Adrenal gland (tissue), 12 donors: ENCODE results near the gene NBEAL2. TPM values are rescaled to one million over a fixed set of nuclear protein-coding genes. Genes with fewer than 3 reads are reported as not detected.
A peak's percentile ranks its signal among the peaks of the same experiment; 100 is the strongest.

Experiments
- DNase-seq, 7 donors: peaks; one replicate each; pipeline ENCODE4 v3.0.0-alpha.2; 2019 to 2020
- H3K27ac ChIP-seq, 5 donors: fragments of 200-600 bp; sonication (generic) in 4 of 5; 1 replicate in 3 of 5; 2 replicates in 2 of 5; pipeline versions ENCODE4 v1.5.1 to v1.8.0; 2016 to 2020; ENCODE audit warnings: mild to moderate bottlenecking in 1 of 5
- H3K27me3 ChIP-seq: fragments of 200-600 bp; 2 replicates; pipeline ENCODE4 v1.8.0; 2021
- H3K36me3 ChIP-seq, 2 donors: fragments of 200-600 bp; replicated peaks in 1 of 2; 1 replicate in 1 of 2; 2 replicates in 1 of 2; pipeline versions ENCODE4 v1.5.1 to v1.8.0; 2018 to 2022
- H3K4me1 ChIP-seq, 2 donors: fragments of 200-600 bp; replicated peaks in 1 of 2; 1 replicate in 1 of 2; 2 replicates in 1 of 2; pipeline versions ENCODE4 v1.5.1 to v1.8.0; 2018 to 2021
- H3K4me3 ChIP-seq, 4 donors: fragments of 200-600 bp; sonication (generic) in 3 of 4; one replicate each; pipeline ENCODE4 v1.5.1; 2016 to 2018
- H3K9me3 ChIP-seq, 3 donors: fragments of 200-600 bp; sonication (generic) in 1 of 3; replicated peaks in 1 of 3; 1 replicate in 2 of 3; 2 replicates in 1 of 3; pipeline versions ENCODE4 v1.5.1 to v1.8.0; 2016 to 2021
- POLR2A ChIP-seq, 2 donors: fragments of 450-650 bp; IDR thresholded peaks; one replicate each; pipeline ENCODE4 v1.6.1; 2017; ENCODE audit warnings: antibody characterized with exemption in 2 of 2, mild to moderate bottlenecking in 2 of 2, moderate library complexity in 1 of 2
- WGBS, 4 donors: extraction: QIAGEN DNeasy Blood & Tissue Kit in 2 of 4; methylation state at CpG; one replicate each; pipeline versions ENCODE4 v1.1.5 to v1.1.7; 2013 to 2017; 5-methylcytosine and 5-hydroxymethylcytosine counted together
- intact Hi-C, 2 donors: fragments of 100-400 bp; cut with DNase I; formaldehyde crosslinking; loops; one replicate each; pipeline versions ENCODE4 v1.14.1 to v1.15.0; 2022 to 2023
- polyA plus RNA-seq, 3 donors: library from polyadenylated mRNA; stranded (reverse); fragments of 200-250 nt in 2 of 3; fragments of 350-450 nt in 1 of 3; fragmentation: Illumina TruSeq in 1 of 3; extraction: RNeasy Lipid Tissue Mini Kit (QIAGEN cat#74804) in 1 of 3; gene quantifications; one replicate each; pipeline ENCODE4 v1.2.3, GENCODE V29; 2013 to 2014
- total RNA-seq, 9 donors: library from RNA; depleted of rRNA in 4 of 9; stranded (reverse); fragments of >200 nt in 4 of 9; fragments of 120-200 nt in 1 of 9; fragmentation: NEBNext Ultra II Directional in 1 of 9; extraction: Animal tissue kit (Norgen Biotek cat#: 25700) in 1 of 9; gene quantifications; one replicate each; pipeline versions ENCODE4 v1.1.0 to v1.2.4, GENCODE V29; 2013 to 2023
- TF ChIP-seq, protein P1 (sequence below), 6 experiments: fragments of 450-650 bp in 4 of 6; fragments of 200-600 bp in 2 of 6; sonication (generic) in 1 of 6; IDR thresholded peaks; 1 replicate in 5 of 6; 2 replicates in 1 of 6; pipeline versions ENCODE4 v1.5.1 to v1.8.0; 2016 to 2021; ENCODE audit warnings: antibody characterized with exemption in 6 of 6, mild to moderate bottlenecking in 2 of 6, moderate library complexity in 1 of 6
- donor health status: healthy with polysubstance abuse.
- donor health status: Bipolar disorder and iron deficiency.
- donor health status: DM: yes; HTN: yes; CAD: no.
- donor health status: DM: no; HTN: no; CAD: no.
- donor health status: DM: no; HTN: no; CAD: no.
- donor health status: DM: yes; HTN: yes; CAD: no.

The NBEAL2 gene
- total and polyA plus RNA-seq, 12 donors, result 7.3 to 154 (median 29.0) TPM

DNA sequence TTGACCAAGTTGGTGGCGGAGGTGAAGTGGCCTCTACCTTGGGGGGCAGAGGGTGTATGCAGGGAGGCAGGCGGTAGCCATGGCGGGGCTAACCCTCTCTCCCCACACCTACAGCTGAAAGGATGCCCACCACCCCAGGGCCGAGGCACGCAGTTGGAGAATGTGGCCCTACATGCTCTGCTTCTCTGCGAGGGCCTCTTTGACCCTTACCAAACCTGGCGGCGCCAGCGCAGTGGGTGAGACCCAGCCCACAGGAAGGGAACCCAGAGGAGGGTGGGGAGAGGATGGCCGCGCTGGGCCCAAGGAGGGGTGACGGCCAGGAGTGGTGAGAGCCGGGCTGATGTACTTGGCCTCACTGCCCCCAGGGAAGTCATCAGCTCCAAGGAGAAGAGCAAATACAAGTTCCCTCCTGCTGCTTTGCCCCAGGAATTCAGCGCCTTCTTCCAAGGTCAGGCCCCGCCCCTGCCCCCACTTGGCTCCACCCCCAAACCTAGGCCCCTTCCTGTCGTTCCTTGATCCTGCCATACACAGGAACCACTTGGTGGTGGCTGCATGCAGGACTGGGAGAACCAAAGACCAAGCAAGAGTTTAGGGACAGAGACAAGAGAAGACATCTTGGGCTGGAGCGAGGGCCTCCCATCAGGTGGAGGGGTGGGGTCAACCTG, 9.8 kb downstream of the NBEAL2 start:
- H3K4me3 ChIP-seq, result no peak overlapping the region
- TF ChIP-seq, protein P1, sequence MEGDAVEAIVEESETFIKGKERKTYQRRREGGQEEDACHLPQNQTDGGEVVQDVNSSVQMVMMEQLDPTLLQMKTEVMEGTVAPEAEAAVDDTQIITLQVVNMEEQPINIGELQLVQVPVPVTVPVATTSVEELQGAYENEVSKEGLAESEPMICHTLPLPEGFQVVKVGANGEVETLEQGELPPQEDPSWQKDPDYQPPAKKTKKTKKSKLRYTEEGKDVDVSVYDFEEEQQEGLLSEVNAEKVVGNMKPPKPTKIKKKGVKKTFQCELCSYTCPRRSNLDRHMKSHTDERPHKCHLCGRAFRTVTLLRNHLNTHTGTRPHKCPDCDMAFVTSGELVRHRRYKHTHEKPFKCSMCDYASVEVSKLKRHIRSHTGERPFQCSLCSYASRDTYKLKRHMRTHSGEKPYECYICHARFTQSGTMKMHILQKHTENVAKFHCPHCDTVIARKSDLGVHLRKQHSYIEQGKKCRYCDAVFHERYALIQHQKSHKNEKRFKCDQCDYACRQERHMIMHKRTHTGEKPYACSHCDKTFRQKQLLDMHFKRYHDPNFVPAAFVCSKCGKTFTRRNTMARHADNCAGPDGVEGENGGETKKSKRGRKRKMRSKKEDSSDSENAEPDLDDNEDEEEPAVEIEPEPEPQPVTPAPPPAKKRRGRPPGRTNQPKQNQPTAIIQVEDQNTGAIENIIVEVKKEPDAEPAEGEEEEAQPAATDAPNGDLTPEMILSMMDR (IDR thresholded peaks at IDR 0.05), result no peak
- TF ChIP-seq POLR2A (IDR thresholded peaks at IDR 0.05), result no peak
- H3K9me3 ChIP-seq, result no peaks in the 10 kb centered on the region
- H3K36me3 ChIP-seq, result no peaks in the 10 kb centered on the region
- intact Hi-C loops, result no loop called here
- no peak overlapping the region for H3K27ac ChIP-seq
- no peaks in the 10 kb centered on the region for H3K27me3 ChIP-seq
- WGBS, 4 donors, result 82 to 96% (median 87%) methylated on average over 10 to 17 of the region's 17 CpGs
- DNase-seq, result no peak
- H3K4me1 ChIP-seq, result peaks cover 0 to 4% of the 10 kb centered on the region in 2 donors

DNA sequence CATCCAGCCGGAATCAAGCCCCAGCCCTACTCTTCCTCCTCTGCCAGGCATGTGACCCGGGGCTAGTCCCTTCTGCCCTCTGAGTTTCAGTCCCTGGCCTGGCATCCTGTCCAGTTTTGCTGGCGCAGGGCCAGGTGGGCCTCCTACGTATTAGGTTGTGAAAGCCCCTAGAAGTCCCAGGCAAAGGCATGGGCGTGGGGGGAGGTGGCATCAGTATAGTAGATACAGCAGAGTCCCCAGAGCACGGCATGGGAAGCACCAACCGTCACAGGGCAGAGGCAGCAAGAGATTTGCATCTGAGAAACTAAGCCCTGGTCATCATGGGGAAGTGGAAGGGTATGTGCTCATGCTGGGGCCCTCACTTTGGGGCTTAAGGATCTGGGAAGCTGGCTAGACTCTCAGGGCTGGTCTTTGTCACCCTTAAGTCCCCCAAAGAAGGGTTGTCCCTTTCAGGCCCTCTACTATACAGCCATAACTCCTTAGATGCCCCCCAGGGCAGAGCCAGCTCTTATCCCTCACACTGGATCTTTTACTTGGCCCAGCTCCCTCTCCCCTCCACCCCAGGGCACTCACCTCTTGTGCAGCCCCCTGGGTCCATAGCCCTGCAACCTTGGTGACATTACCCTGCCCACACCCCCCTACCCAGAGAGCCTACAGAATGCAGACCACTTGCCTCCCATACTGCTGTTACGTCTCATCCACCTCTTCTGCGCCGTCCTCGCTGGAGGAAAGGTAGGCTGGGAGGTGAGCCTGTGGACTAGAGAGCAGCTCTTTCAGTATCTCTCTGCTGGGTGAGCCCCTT, 11.3 kb downstream of the NBEAL2 start:
- no peak overlapping the region for H3K27ac ChIP-seq
- TF ChIP-seq, protein P1 (IDR thresholded peaks at IDR 0.05), result no peak
- TF ChIP-seq POLR2A (IDR thresholded peaks at IDR 0.05), result no peak
- no peak overlapping the region for H3K4me3 ChIP-seq
- H3K9me3 ChIP-seq, result no peaks in the 10 kb centered on the region
- no peaks in the 10 kb centered on the region for H3K36me3 ChIP-seq
- 75 to 79% (median 78%) methylated on average over 11 of the region's 11 CpGs for WGBS, 4 donors
- peak in 2 of 7 donors; percentile 52 to 56 for DNase-seq
- H3K27me3 ChIP-seq, result no peaks in the 10 kb centered on the region
- peaks cover 0 to 4% of the 10 kb centered on the region in 2 donors for H3K4me1 ChIP-seq
- intact Hi-C loops, result loop anchor here in 1 of 2 donors (10.0 kb wide), 1 partner anchor 286 kb away; the partner anchor contains the start of gene TMIE

DNA sequence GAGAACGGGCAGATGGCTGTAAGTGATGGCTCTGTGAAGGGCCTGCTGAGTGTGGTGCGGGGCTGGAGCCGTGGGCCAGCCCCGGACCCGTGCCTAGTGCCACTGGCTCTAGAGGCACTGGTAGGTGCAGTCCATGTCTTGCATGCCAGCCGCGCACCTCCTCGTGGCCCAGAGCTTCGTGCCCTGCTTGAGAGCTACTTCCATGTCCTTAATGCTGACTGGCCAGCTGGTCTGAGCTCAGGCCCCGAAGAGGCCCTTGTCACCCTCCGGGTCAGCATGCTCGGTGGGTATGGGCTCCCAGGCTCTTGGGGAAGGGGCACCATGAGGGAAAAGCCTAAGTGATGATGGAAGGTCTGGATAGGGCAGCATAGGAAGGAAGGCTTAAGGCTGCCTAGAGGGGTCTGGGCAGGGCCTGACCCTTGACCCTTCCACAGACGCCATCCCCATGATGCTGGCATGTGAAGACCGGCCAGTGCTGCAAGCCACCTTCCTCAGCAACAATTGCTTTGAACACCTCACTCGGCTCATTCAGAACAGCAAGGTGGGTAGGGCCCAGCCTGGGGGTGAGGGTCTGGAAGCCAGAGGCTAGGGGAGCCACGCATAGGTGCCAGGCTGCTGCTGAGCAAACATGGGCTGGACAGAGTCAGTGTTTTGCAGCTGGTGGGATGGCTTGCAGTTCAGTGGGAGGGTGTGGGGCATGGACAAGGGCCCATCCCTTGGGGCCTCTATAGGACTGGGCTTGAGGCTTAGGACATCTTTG, 12.1 kb downstream of the NBEAL2 start:
- no peaks in the 10 kb centered on the region for H3K9me3 ChIP-seq
- intact Hi-C loops, result loop anchor here in 1 of 2 donors (10.0 kb wide), 1 partner anchor 287 kb away; the partner anchor contains the start of gene TMIE
- no peaks in the 10 kb centered on the region for H3K36me3 ChIP-seq
- no peak overlapping the region for H3K4me3 ChIP-seq
- WGBS, 4 donors, result 91 to 97% (median 94%) methylated on average over 7 to 16 of the region's 16 CpGs
- peaks cover 0 to 4% of the 10 kb centered on the region in 2 donors for H3K4me1 ChIP-seq
- TF ChIP-seq, protein P1 (IDR thresholded peaks at IDR 0.05), result no peak
- no peak for TF ChIP-seq POLR2A (IDR thresholded peaks at IDR 0.05)
- no peak for DNase-seq
- no peak overlapping the region for H3K27ac ChIP-seq
- no peaks in the 10 kb centered on the region for H3K27me3 ChIP-seq

DNA sequence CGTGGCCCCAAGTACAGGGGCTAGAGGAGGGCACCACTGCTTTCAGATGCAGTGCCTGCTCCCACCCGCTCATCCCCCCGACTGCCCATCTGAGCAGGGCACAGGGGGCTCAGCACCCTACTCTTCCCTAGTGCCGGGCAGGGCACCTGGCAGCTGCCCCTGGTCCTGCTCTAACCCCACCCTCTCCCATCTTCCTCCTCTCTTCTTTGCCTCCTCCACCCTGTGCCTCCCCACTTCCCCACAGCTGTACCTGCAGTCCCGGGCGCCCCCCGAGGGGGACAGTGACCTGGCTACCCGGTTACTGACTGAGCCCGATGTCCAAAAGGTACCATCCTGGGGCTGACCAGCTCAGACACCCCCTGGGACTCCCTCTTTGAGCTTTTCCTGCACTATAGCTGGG, 12.8 kb downstream of the NBEAL2 start:
- Histone ChIP-seq H3K9me3 (no peaks in the 10 kb centered on the region), H3K27ac (no peak overlapping the region), H3K4me1 (peaks cover 0 to 3% of the 10 kb centered on the region in 2 donors), H3K4me3 (no peak overlapping the region), H3K27me3 (no peaks in the 10 kb centered on the region), H3K36me3 (no peaks in the 10 kb centered on the region)
- intact Hi-C loops, result loop anchor here in 1 of 2 donors (10.0 kb wide), 1 partner anchor 287 kb away; the partner anchor contains the start of gene TMIE
- DNase-seq, result no peak
- 88 to 95% (median 91%) methylated on average over 7 to 9 of the region's 9 CpGs for WGBS, 4 donors
- no peak for TF ChIP-seq POLR2A (IDR thresholded peaks at IDR 0.05)
- TF ChIP-seq, protein P1 (IDR thresholded peaks at IDR 0.05), result no peak
